ENCODE results near the gene SLC2A9. TPM values are rescaled to one million over a fixed set of nuclear protein-coding genes. Genes with fewer than 3 reads are reported as not detected.

Gene SLC2A9
- total and polyA plus RNA-seq, 2 donors (not counting 1 experiment from before 2014, with no cell fraction given), result 2.3 to 3.9 TPM

DNA sequence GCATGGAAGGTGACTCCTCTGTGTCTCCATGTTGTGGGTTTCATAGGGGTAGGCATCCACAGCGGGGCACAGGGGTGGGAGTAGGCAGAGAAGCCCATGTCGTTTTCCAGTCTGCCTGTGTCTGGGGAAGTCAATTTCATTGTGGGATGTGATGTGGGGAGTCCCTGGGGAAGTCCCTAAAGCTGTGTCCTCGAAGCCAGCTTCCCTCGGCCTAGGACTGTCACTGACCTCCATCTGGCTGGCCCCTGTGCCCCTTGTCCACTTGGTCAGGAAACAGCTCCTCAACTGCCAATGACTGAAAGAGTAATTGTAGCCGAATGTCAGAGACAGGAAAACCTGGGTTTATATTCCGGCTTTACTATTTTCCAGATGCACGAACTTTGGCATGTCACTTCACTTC lies 130.2 kb downstream of the SLC2A9 start:
- H3K9me3 ChIP-seq (ENCODE audit: control insufficient read depth, insufficient read depth, low read depth, low read length), result no peaks in the 10 kb centered on the region
- no peaks in the 10 kb centered on the region for H3K36me3 ChIP-seq (ENCODE audit: control insufficient read depth, insufficient read depth, low read length)
- H2AFZ ChIP-seq (ENCODE audit: low read length), result no peak overlapping the region
- H3K4me1 ChIP-seq (ENCODE audit: control insufficient read depth, extremely low read depth, insufficient read depth, low read length), result no peaks in the 10 kb centered on the region
- DNase-seq (ENCODE audit: low read depth in 2 of 2), result no peak
- H4K20me1 ChIP-seq (ENCODE audit: control insufficient read depth, extremely low read depth, insufficient read depth, low read length), result no peaks in the 10 kb centered on the region
- no peak overlapping the region for H3K4me2 ChIP-seq (ENCODE audit: extremely low read depth, insufficient read depth, low read length)
- no peak overlapping the region for H3K27ac ChIP-seq (ENCODE audit: insufficient read depth, low read length)
- no peaks in the 10 kb centered on the region for H3K27me3 ChIP-seq (ENCODE audit: control insufficient read depth, insufficient read depth, low read length)
- H3K9ac ChIP-seq (ENCODE audit: insufficient read depth, low read length), result no peak overlapping the region
- no peak overlapping the region for H3K4me3 ChIP-seq (replicated peaks in 1 of 4; ENCODE audit: control extremely low read depth in 1 of 4, insufficient read depth in 1 of 4, low read depth in 3 of 4, low read length in 4 of 4)
- no peaks in the 10 kb centered on the region for H3K79me2 ChIP-seq (ENCODE audit: control insufficient read depth, insufficient read depth, low read length)
- no peak for TF ChIP-seq CTCF (conservative IDR thresholded peaks at IDR 0.05 in 1 of 2, IDR thresholded peaks at IDR 0.05 in 1 of 2; ENCODE audit: low read depth in 1 of 2, low read length in 2 of 2)
- TF ChIP-seq EZH2 (IDR thresholded peaks at IDR 0.05; ENCODE audit: low read length, missing control alignments), result no peak

- no peak overlapping the region for H2AFZ ChIP-seq (ENCODE audit: low read length)
- H3K9ac ChIP-seq (ENCODE audit: insufficient read depth, low read length), result no peak overlapping the region
- no peaks in the 10 kb centered on the region for H3K27me3 ChIP-seq (ENCODE audit: control insufficient read depth, insufficient read depth, low read length)
- H3K36me3 ChIP-seq (ENCODE audit: control insufficient read depth, insufficient read depth, low read length), result no peaks in the 10 kb centered on the region
- H3K4me3 ChIP-seq (replicated peaks in 1 of 4; ENCODE audit: control extremely low read depth in 1 of 4, insufficient read depth in 1 of 4, low read depth in 3 of 4, low read length in 4 of 4), result no peak overlapping the region
- H4K20me1 ChIP-seq (ENCODE audit: control insufficient read depth, extremely low read depth, insufficient read depth, low read length), result no peaks in the 10 kb centered on the region
- no peak for TF ChIP-seq EZH2 (IDR thresholded peaks at IDR 0.05; ENCODE audit: low read length, missing control alignments)
- TF ChIP-seq CTCF (conservative IDR thresholded peaks at IDR 0.05 in 1 of 2, IDR thresholded peaks at IDR 0.05 in 1 of 2; ENCODE audit: low read depth in 1 of 2, low read length in 2 of 2), result no peak
- DNase-seq (ENCODE audit: low read depth in 2 of 2), result no peak
- no peaks in the 10 kb centered on the region for H3K79me2 ChIP-seq (ENCODE audit: control insufficient read depth, insufficient read depth, low read length)
- no peaks in the 10 kb centered on the region for H3K4me1 ChIP-seq (ENCODE audit: control insufficient read depth, extremely low read depth, insufficient read depth, low read length)
- no peak overlapping the region for H3K27ac ChIP-seq (ENCODE audit: insufficient read depth, low read length)
- H3K9me3 ChIP-seq (ENCODE audit: control insufficient read depth, insufficient read depth, low read depth, low read length), result no peaks in the 10 kb centered on the region
- no peak overlapping the region for H3K4me2 ChIP-seq (ENCODE audit: extremely low read depth, insufficient read depth, low read length)
Measured at GRCh38 chr4:9889306-9889705, 132.0 kb downstream of the SLC2A9 start.

DNA sequence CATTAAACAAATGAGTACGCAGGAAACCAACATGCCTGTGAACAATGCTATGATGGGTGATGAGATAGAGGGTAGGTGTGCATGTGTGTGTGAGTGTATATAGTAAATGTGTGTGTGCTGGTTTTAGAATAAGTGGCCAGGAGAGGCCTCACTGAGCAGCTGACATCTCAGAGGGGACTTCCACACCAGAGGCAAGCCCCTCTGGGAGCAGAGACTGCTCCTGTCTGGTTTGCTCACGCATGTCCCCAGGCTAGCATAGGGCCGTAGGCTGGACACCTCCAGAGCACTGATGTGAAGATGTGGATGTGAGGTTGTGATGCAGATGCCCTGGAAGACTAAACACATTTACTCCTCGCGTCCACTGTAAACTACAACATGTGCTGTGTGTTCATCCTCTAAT lies 135.3 kb downstream of the SLC2A9 start:
- TF ChIP-seq CTCF (conservative IDR thresholded peaks at IDR 0.05 in 1 of 2, IDR thresholded peaks at IDR 0.05 in 1 of 2; ENCODE audit: low read depth in 1 of 2, low read length in 2 of 2), result no peak
- no peak for TF ChIP-seq EZH2 (IDR thresholded peaks at IDR 0.05; ENCODE audit: low read length, missing control alignments)
- H3K36me3 ChIP-seq (ENCODE audit: control insufficient read depth, insufficient read depth, low read length), result no peaks in the 10 kb centered on the region

More for the DNA sequence above, 135.3 kb downstream of the SLC2A9 start:
- H3K9ac ChIP-seq (ENCODE audit: insufficient read depth, low read length), result no peak overlapping the region
- no peaks in the 10 kb centered on the region for H3K9me3 ChIP-seq (ENCODE audit: control insufficient read depth, insufficient read depth, low read depth, low read length)
- H3K27ac ChIP-seq (ENCODE audit: insufficient read depth, low read length), result no peak overlapping the region
- no peak for DNase-seq (ENCODE audit: low read depth in 2 of 2)
- H3K79me2 ChIP-seq (ENCODE audit: control insufficient read depth, insufficient read depth, low read length), result no peaks in the 10 kb centered on the region
- H3K4me2 ChIP-seq (ENCODE audit: extremely low read depth, insufficient read depth, low read length), result no peak overlapping the region
- H2AFZ ChIP-seq (ENCODE audit: low read length), result no peak overlapping the region
- no peak overlapping the region for H3K4me3 ChIP-seq (replicated peaks in 1 of 4; ENCODE audit: control extremely low read depth in 1 of 4, insufficient read depth in 1 of 4, low read depth in 3 of 4, low read length in 4 of 4)
- H3K4me1 ChIP-seq (ENCODE audit: control insufficient read depth, extremely low read depth, insufficient read depth, low read length), result no peaks in the 10 kb centered on the region
- H3K27me3 ChIP-seq (ENCODE audit: control insufficient read depth, insufficient read depth, low read length), result no peaks in the 10 kb centered on the region
- H4K20me1 ChIP-seq (ENCODE audit: control insufficient read depth, extremely low read depth, insufficient read depth, low read length), result no peaks in the 10 kb centered on the region
